HepG2 (cell line): Measurements from ENCODE around the gene DAGLB. TPM values are rescaled to one million over a fixed set of nuclear protein-coding genes. Genes with fewer than 3 reads are reported as not detected.
A peak's percentile ranks its signal among the peaks of the same experiment; 100 is the strongest.

Source experiments
- ARID2 ChIP-seq: sonication (generic); formaldehyde crosslinking; IDR thresholded peaks from 2 replicates; pipeline ENCODE4 v1.8.1; 2022; ENCODE audit warnings: mild to moderate bottlenecking, missing genetic modification reagents, borderline replicate concordance
- FOXA1 ChIP-seq, 2 experiments: fragments of 450-650 bp in 1 of 2; sonication (generic) in 1 of 2; formaldehyde crosslinking in 1 of 2; IDR thresholded peaks; 2 replicates each; pipeline versions ENCODE4 v1.4.0 to v1.6.1; 2016 to 2020; ENCODE audit warnings: missing genetic modification reagents in 1 of 2
- HOMEZ ChIP-seq: IDR thresholded peaks from 2 replicates; pipeline ENCODE4 v1.6.1; 2016; ENCODE audit warnings: low read depth
- KDM4B ChIP-seq: sonication (generic); formaldehyde crosslinking; IDR thresholded peaks from 2 replicates; pipeline ENCODE4 v1.4.0; 2020; ENCODE audit warnings: missing genetic modification reagents
- NR2C2 ChIP-seq: sonication (generic); formaldehyde crosslinking; IDR thresholded peaks from 2 replicates; pipeline ENCODE4 v1.4.0; 2020; ENCODE audit warnings: missing genetic modification reagents, mild to moderate bottlenecking, moderate library complexity, borderline replicate concordance
- STAG1 ChIP-seq: sonication (generic); formaldehyde crosslinking; IDR thresholded peaks from 2 replicates; pipeline ENCODE4 v1.4.0; 2020; ENCODE audit warnings: missing genetic modification reagents
- ZBTB2 ChIP-seq: sonication (generic); formaldehyde crosslinking; IDR thresholded peaks from 2 replicates; pipeline ENCODE4 v1.8.0; 2022; ENCODE audit warnings: low read depth, missing genetic modification reagents
- ZBTB20 ChIP-seq: sonication (generic); formaldehyde crosslinking; IDR thresholded peaks from 2 replicates; pipeline ENCODE4 v1.8.1; 2023; ENCODE audit warnings: missing genetic modification reagents, low read depth, mild to moderate bottlenecking, borderline replicate concordance
- ZBTB4 ChIP-seq: sonication (generic); formaldehyde crosslinking; IDR thresholded peaks from 2 replicates; pipeline ENCODE4 v1.4.0; 2020; ENCODE audit warnings: missing genetic modification reagents, mild to moderate bottlenecking, borderline replicate concordance
- ZKSCAN8 ChIP-seq: IDR thresholded peaks from 2 replicates; pipeline ENCODE4 v1.6.1; 2016; ENCODE audit warnings: borderline replicate concordance, missing genetic modification reagents, missing compliant biosample characterization
- ZNF142 ChIP-seq: sonication (generic); formaldehyde crosslinking; IDR thresholded peaks from 2 replicates; pipeline ENCODE4 v1.4.0; 2020; ENCODE audit warnings: missing genetic modification reagents
- ZNF513 ChIP-seq: sonication (generic); formaldehyde crosslinking; conservative IDR thresholded peaks from 2 replicates; pipeline ENCODE4 v1.5.0; 2020; ENCODE audit warnings: missing genetic modification reagents
- ZNF597 ChIP-seq: sonication (generic); formaldehyde crosslinking; IDR thresholded peaks from 2 replicates; pipeline ENCODE4 v1.5.0; 2020; ENCODE audit warnings: missing genetic modification reagents
- ZNF776 ChIP-seq: sonication (generic); formaldehyde crosslinking; IDR thresholded peaks from 2 replicates; pipeline ENCODE4 v1.4.0; 2020; ENCODE audit warnings: mild to moderate bottlenecking, missing genetic modification reagents
- polyA plus RNA-seq, 8 experiments: library from polyadenylated mRNA; depleted of rRNA in 3 of 8; stranded (reverse) in 7 of 8; unstranded in 1 of 8; fragments of >200 nt; fragmentation: Illumina TruSeq in 4 of 8; extraction: Trizol in 4 of 8; gene quantifications; 2 replicates each; pipeline versions ENCODE4 v1.2.1 to v1.2.3, GENCODE V29; 2011 to 2016; ENCODE audit warnings: low read depth in 4 of 8, missing spikeins in 1 of 8, mixed read lengths in 1 of 8; ENCODE audit not compliant: insufficient read depth in 1 of 8
- total RNA-seq, 5 experiments: library from RNA; depleted of rRNA; stranded (reverse); fragments of >200 nt; fragmentation: Illumina TruSeq; extraction: Trizol; gene quantifications; 2 replicates each; pipeline ENCODE4 v1.2.3, GENCODE V29; 2016; ENCODE audit warnings: low read depth in 1 of 5

DAGLB gene
- total and polyA plus RNA-seq, 2 of the 13 experiments (the other 11 are each of a cell fraction or from before 2014, with no cell fraction given), result 7.9 to 9.8 TPM

GRCh38 chr7:6482307-6482706 lies 34.6 kb upstream of the DAGLB start (continued):
- TF ChIP-seq ZBTB4 (CRISPR knock-in tag), result no peak
- peak; percentile 99 for TF ChIP-seq ZKSCAN8 (CRISPR knock-in tag)
- no peak for TF ChIP-seq ZNF776 (CRISPR knock-in tag)
- TF ChIP-seq NR2C2 (CRISPR knock-in tag), result peak; percentile 46
- TF ChIP-seq ZBTB20, result no peak
- TF ChIP-seq ZNF513, result no peak
- TF ChIP-seq ARID2 (CRISPR knock-in tag), result no peak
- TF ChIP-seq ZNF142 (CRISPR knock-in tag), result no peak
- TF ChIP-seq ZBTB2 (CRISPR knock-in tag), result no peak
- TF ChIP-seq STAG1 (CRISPR knock-in tag), result no peak
- no peak for TF ChIP-seq ZNF597 (CRISPR knock-in tag)
- peak; percentile 23; the same call in 1 of the 2 replicates for TF ChIP-seq KDM4B (CRISPR knock-in tag)
- TF ChIP-seq HOMEZ, result no peak
- no peak for TF ChIP-seq FOXA1 (IDR thresholded peaks at IDR 0.05)
- TF ChIP-seq FOXA1 (CRISPR knock-in tag; IDR thresholded peaks at IDR 0.05), result peak; percentile 56; the same call in 1 of the 2 replicates
